SK-N-SH treated with all-trans-retinoic acid at 6 μM for 48 hours (cell line): ENCODE data around the gene USH1G.

Experiments used
- TSHZ2 ChIP-seq: fragments of 250-450 bp; sonication (Bioruptor Pico); IDR thresholded peaks from 2 replicates; pipeline ENCODE4 v1.5.0; 2020; ENCODE audit warnings: mild to moderate bottlenecking, moderate library complexity
- ZFP3 ChIP-seq: fragments of 250-450 bp; sonication (Bioruptor Pico); IDR thresholded peaks from 2 replicates; pipeline ENCODE4 v1.5.0; 2020; ENCODE audit warnings: mild to moderate bottlenecking, moderate library complexity
- TF ChIP-seq, protein P1 (sequence below): fragments of 250-450 bp; sonication (Bioruptor Pico); IDR thresholded peaks from 2 replicates; pipeline ENCODE4 v1.5.1; 2020; ENCODE audit warnings: low read depth, mild to moderate bottlenecking, moderate library complexity

- TF ChIP-seq, protein P1, sequence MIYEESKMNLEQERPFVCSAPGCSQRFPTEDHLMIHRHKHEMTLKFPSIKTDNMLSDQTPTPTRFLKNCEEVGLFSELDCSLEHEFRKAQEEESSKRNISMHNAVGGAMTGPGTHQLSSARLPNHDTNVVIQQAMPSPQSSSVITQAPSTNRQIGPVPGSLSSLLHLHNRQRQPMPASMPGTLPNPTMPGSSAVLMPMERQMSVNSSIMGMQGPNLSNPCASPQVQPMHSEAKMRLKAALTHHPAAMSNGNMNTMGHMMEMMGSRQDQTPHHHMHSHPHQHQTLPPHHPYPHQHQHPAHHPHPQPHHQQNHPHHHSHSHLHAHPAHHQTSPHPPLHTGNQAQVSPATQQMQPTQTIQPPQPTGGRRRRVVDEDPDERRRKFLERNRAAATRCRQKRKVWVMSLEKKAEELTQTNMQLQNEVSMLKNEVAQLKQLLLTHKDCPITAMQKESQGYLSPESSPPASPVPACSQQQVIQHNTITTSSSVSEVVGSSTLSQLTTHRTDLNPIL (CRISPR knock-in tag), result no peak
- TF ChIP-seq TSHZ2 (no peak), ZFP3 (CRISPR knock-in tag) (no peak)
These were observed 43.7 kb downstream of the USH1G start for GRCh38 chr17:74879308-74879707.
